Endothelial cell of umbilical vein (primary cell): Measurements from ENCODE around the gene NEDD4L. TPM values are rescaled to one million over a fixed set of nuclear protein-coding genes. Genes with fewer than 3 reads are reported as not detected.

ENCODE experiments used
- BruUV-seq: library from RNA; stranded (reverse); fragments of 400-500 nt; replicated peaks from 2 replicates; lab custom pipeline; 2021; lab: Mats Ljungman, UMichigan
- CTCF ChIA-PET: fragments of 300-600, 350-600 bp; sonication (Branson Sonifier 250); formaldehyde crosslinking; loops from one replicate; lab custom pipeline; 2021; ENCODE audit warnings: antibody characterized with exemption, inconsistent platforms; lab: Charles Lee
- POLR2A ChIA-PET: fragments of 300-600, 350-600 bp; sonication (Branson Sonifier 250); formaldehyde crosslinking; loops from one replicate; lab custom pipeline; 2021; ENCODE audit warnings: antibody characterized with exemption, inconsistent platforms; lab: Charles Lee
- DNase-seq: peaks from one replicate; pipeline ENCODE4 v3.0.0-alpha.2; 2011; ENCODE audit warnings: low read depth, low spot score
- FAIRE-seq: peaks from 2 replicates; lab custom pipeline; 2011; peaks lifted over from hg19 to GRCh38; lab: Jason Lieb, UNC
- H2AFZ ChIP-seq: 2 replicates; pipeline ENCODE4 v1.6.0; 2012; ENCODE audit warnings: low read depth, low read length, control low read depth, inconsistent platforms
- H3K27ac ChIP-seq: 2 replicates; pipeline ENCODE4 v1.5.1; 2011; ENCODE audit warnings: low read depth, mild to moderate bottlenecking, control low read depth, low read length, moderate library complexity; ENCODE audit not compliant: insufficient read depth
- H3K27me3 ChIP-seq, 2 experiments: 2 replicates each; pipeline versions ENCODE4 v1.6.0 to v1.6.1; 2011; ENCODE audit warnings: low read length in 2 of 2, mixed read lengths in 1 of 2; ENCODE audit not compliant: control insufficient read depth in 2 of 2, insufficient read depth in 2 of 2
- H3K36me3 ChIP-seq, 2 experiments: 2 replicates in 1 of 2; 3 replicates in 1 of 2; pipeline ENCODE4 v1.5.1; 2011; ENCODE audit warnings: low read length in 2 of 2, mild to moderate bottlenecking in 1 of 2, moderate library complexity in 1 of 2; ENCODE audit not compliant: control insufficient read depth in 2 of 2, insufficient read depth in 2 of 2; ENCODE audit errors: extremely low read depth in 1 of 2
- H3K4me1 ChIP-seq: 3 replicates; pipeline ENCODE4 v1.5.1; 2011; ENCODE audit warnings: mild to moderate bottlenecking, low read length; ENCODE audit not compliant: control insufficient read depth, insufficient read depth; ENCODE audit errors: extremely low read depth
- H3K4me2 ChIP-seq: 2 replicates; pipeline ENCODE4 v1.6.1; 2011; ENCODE audit warnings: low read length, control low read depth, mixed read lengths; ENCODE audit not compliant: insufficient read depth
- H3K4me3 ChIP-seq, 3 experiments: fragments of 200-600 bp in 1 of 3; sonication (generic), shearing (Covaris generic) in 1 of 3; replicated peaks in 1 of 3; 2 replicates each; pipeline ENCODE4 v1.5.1; 2011 to 2016; ENCODE audit warnings: control low read depth in 3 of 3, low read length in 3 of 3, mild to moderate bottlenecking in 2 of 3, inconsistent platforms in 1 of 3, low read depth in 1 of 3, moderate library complexity in 1 of 3; ENCODE audit not compliant: insufficient read depth in 1 of 3
- H3K79me2 ChIP-seq: 2 replicates; pipeline ENCODE4 v1.6.0; 2012; ENCODE audit warnings: low read length, inconsistent platforms; ENCODE audit not compliant: control insufficient read depth, insufficient read depth
- H3K9ac ChIP-seq: replicated peaks from 2 replicates; pipeline ENCODE3; 2011; ENCODE audit warnings: low read length, control low read depth; ENCODE audit not compliant: insufficient read depth; ENCODE audit errors: extremely low read depth
- H3K9me1 ChIP-seq: replicated peaks from 3 replicates; pipeline ENCODE4 v1.6.0; 2011; ENCODE audit warnings: mild to moderate bottlenecking, low read length; ENCODE audit not compliant: control insufficient read depth, insufficient read depth; ENCODE audit errors: extremely low read depth
- H3K9me3 ChIP-seq: replicated peaks from 2 replicates; pipeline ENCODE4 v1.5.1; 2012; ENCODE audit warnings: low read length, inconsistent platforms; ENCODE audit not compliant: control insufficient read depth, insufficient read depth
- H4K20me1 ChIP-seq: replicated peaks from 2 replicates; pipeline ENCODE3; 2011; ENCODE audit warnings: mild to moderate bottlenecking, low read length; ENCODE audit not compliant: control insufficient read depth, insufficient read depth; ENCODE audit errors: extremely low read depth
- CTCF ChIP-seq, 2 donors: IDR thresholded peaks; 1 replicate in 1 of 2; 2 replicates in 1 of 2; pipeline ENCODE4 v1.5.1; 2011; ENCODE audit warnings: low read length in 2 of 2, mild to moderate bottlenecking in 2 of 2, moderate library complexity in 2 of 2, control low read depth in 1 of 2, inconsistent platforms in 1 of 2, low read depth in 1 of 2; ENCODE audit not compliant: insufficient read depth in 1 of 2; ENCODE audit errors: extremely low read depth in 1 of 2
- EZH2 ChIP-seq: IDR thresholded peaks from 2 replicates; pipeline ENCODE4 v1.6.1; 2012; ENCODE audit warnings: borderline replicate concordance, low read depth, mild to moderate bottlenecking, moderate library complexity, low read length, inconsistent platforms; ENCODE audit not compliant: severe bottlenecking
- FOS ChIP-seq: IDR thresholded peaks from 2 replicates; pipeline ENCODE4 v1.6.1; 2011; ENCODE audit warnings: mild to moderate bottlenecking, low read length, moderate library complexity, borderline replicate concordance; ENCODE audit not compliant: insufficient read depth
- GATA2 ChIP-seq: IDR thresholded peaks from 2 replicates; pipeline ENCODE4 v1.7.0; 2011; ENCODE audit warnings: low read depth, mild to moderate bottlenecking, moderate library complexity, mixed read lengths, low read length; ENCODE audit not compliant: insufficient read length, insufficient read depth
- JUN ChIP-seq: IDR thresholded peaks from 2 replicates; pipeline ENCODE4 v1.6.1; 2011; ENCODE audit warnings: borderline replicate concordance, low read depth; ENCODE audit not compliant: insufficient read length, insufficient read depth
- MAX ChIP-seq: IDR thresholded peaks from 2 replicates; pipeline ENCODE4 v1.6.1; 2011; ENCODE audit not compliant: insufficient read depth, insufficient read length
- MYC ChIP-seq: IDR thresholded peaks from one replicate; pipeline ENCODE4 v1.6.1; 2011; ENCODE audit warnings: mild to moderate bottlenecking, low read depth, low read length
- POLR2A ChIP-seq: IDR thresholded peaks from 2 replicates; pipeline ENCODE4 v1.6.1; 2012; ENCODE audit warnings: low read depth, mild to moderate bottlenecking, control low read depth, low read length
- POLR2AphosphoS5 ChIP-seq: IDR thresholded peaks from 2 replicates; pipeline ENCODE4 v1.6.1; 2012; ENCODE audit warnings: low read depth, mild to moderate bottlenecking, control low read depth, low read length, moderate library complexity; ENCODE audit not compliant: insufficient read depth
- dilution Hi-C: fragments of 300-500 bp; cut with MboI; formaldehyde crosslinking; loops from one replicate; pipeline ENCODE4 v1.15.0; 2019; ENCODE audit warnings: low sequenced_read_pairs; ENCODE audit not compliant: extremely low pct_ligation_motif_present
- intact Hi-C: fragments of 100-400 bp; cut with micrococcal nuclease; formaldehyde crosslinking; loops from one replicate; pipeline ENCODE4 v1.10.0; 2022
- polyA plus RNA-seq, 4 experiments: library from polyadenylated mRNA; depleted of rRNA in 3 of 4; stranded (reverse) in 3 of 4; unstranded in 1 of 4; fragments of >200 nt; gene quantifications; 2 replicates each; pipeline versions ENCODE4 v1.2.1 to v1.2.3, GENCODE V29; 2011 to 2012; ENCODE audit warnings: missing spikeins in 1 of 4
- total RNA-seq: library from RNA; stranded (reverse); gene quantifications from 2 replicates; pipeline ENCODE4 v1.2.3, GENCODE V29; 2021

NEDD4L gene
- total and polyA plus RNA-seq, 2 donors (not counting 3 experiments of a cell fraction or from before 2014, with no cell fraction given), result 20.5 to 78.9 TPM

GRCh38 chr18:58334061-58334460 is 290.0 kb downstream of the NEDD4L start:
- intact Hi-C loops (no loop called here), dilution Hi-C loops (no loop called here)
- Histone ChIP-seq H3K4me2 (no peak overlapping the region), H2AFZ (no peak overlapping the region), H3K9me1 (no peaks in the 10 kb centered on the region), H3K27me3 (no peaks in the 10 kb centered on the region), H3K27ac (no peak overlapping the region), H3K9me3 (no peaks in the 10 kb centered on the region), H3K4me1 (peaks cover 10% of the 10 kb centered on the region), H3K9ac (no peak overlapping the region), H3K79me2 (no peaks in the 10 kb centered on the region), H4K20me1 (no peaks in the 10 kb centered on the region), H3K36me3 (peaks cover 0 to 11% of the 10 kb centered on the region in 2 experiments), H3K4me3 (no peak overlapping the region)
- CTCF ChIA-PET, result interaction anchor here (1.0 to 3.1 kb wide), 2 partner anchors 28 to 160 kb away, joined by 3 to 11 read pairs; no protein-coding TSS in a partner anchor
- FAIRE-seq, result no peak
- DNase-seq, result no peak
- TF ChIP-seq GATA2 (no peak), POLR2AphosphoS5 (no peak), MAX (no peak), MYC (no peak), POLR2A (no peak), FOS (no peak), EZH2 (no peak), JUN (no peak), CTCF (IDR thresholded peaks at IDR 0.05; ENCODE audit: extremely low read depth in 1 of 2, insufficient read depth in 1 of 2, low read depth in 1 of 2, low read length in 2 of 2) (no peak)
- POLR2A ChIA-PET, result no interaction called here
- no TSS peak for BruUV-seq
